LNCaP clone FGC (cell line): ENCODE measurements around the gene TTC39A.
A peak's percentile ranks its signal among the peaks of the same experiment; 100 is the strongest.

ENCODE experiments used
- DNase-seq: peaks from one replicate; pipeline ENCODE4 v3.0.0-alpha.2; 2011; ENCODE audit warnings: low read depth
- H3K4me3 ChIP-seq: 2 replicates; pipeline ENCODE4 v1.5.1; 2011; ENCODE audit warnings: mild to moderate bottlenecking, low read depth, low read length, control low read depth
- TF ChIP-seq, protein P1 (sequence below): IDR thresholded peaks from 2 replicates; pipeline ENCODE4 v1.5.1; 2012; ENCODE audit warnings: mild to moderate bottlenecking; ENCODE audit not compliant: control insufficient read depth, insufficient read depth; ENCODE audit errors: extremely low read depth

TTC39A gene

DNA sequence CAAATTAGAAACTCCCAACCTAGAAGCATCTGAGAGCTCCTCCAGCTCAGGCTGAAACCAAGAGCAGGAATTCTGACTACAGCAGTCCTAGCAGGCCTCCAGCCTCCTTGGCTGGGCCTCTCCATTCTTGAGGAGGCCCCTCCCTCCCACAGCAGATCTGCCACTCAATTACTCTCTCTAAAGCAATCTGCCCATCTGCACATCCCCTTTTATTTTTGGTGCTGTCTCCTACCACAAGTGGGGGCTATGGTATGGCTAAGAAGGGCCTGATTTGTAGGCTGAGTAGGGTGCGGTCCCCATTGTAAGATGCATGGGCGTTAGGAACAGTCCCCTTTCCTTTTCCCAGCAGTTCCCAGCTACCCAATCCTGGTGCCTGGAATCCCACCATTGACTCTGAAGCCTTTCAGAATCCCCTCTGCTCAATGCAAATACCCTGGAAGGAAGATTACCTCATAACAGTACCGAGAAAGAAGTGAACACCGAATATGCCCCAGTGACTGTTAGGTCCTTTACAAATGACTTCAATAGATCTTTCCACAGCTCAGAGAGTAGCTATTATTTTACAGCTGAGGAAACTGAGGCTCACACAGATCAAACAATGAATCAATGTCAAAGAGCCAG lies 11.6 kb upstream of the TTC39A start:
- no peak for DNase-seq
- no peak overlapping the region for H3K4me3 ChIP-seq
- TF ChIP-seq, protein P1, sequence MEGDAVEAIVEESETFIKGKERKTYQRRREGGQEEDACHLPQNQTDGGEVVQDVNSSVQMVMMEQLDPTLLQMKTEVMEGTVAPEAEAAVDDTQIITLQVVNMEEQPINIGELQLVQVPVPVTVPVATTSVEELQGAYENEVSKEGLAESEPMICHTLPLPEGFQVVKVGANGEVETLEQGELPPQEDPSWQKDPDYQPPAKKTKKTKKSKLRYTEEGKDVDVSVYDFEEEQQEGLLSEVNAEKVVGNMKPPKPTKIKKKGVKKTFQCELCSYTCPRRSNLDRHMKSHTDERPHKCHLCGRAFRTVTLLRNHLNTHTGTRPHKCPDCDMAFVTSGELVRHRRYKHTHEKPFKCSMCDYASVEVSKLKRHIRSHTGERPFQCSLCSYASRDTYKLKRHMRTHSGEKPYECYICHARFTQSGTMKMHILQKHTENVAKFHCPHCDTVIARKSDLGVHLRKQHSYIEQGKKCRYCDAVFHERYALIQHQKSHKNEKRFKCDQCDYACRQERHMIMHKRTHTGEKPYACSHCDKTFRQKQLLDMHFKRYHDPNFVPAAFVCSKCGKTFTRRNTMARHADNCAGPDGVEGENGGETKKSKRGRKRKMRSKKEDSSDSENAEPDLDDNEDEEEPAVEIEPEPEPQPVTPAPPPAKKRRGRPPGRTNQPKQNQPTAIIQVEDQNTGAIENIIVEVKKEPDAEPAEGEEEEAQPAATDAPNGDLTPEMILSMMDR = no peak

DNA sequence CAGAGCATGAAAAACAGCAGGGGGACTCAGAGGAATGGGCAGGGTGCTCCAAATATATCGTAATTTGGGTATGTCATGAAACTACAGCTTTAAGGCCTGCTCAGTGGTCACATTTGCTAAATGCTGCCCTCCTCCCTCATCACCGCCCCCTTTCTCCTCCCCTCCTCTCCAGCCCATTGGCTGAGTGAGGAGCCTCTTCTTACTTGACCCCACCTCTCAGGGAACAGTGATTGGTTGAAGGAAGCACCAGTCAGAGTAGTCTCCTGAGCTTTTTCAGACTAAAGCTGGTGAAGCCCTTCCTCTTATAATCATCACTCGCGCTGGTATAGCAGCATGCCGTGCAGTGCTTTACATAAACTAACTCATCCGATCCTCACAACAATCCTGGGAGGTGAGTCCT lies 10.0 kb upstream of the TTC39A start:
- no peak for DNase-seq
- TF ChIP-seq, protein P1 = no peak

DNA sequence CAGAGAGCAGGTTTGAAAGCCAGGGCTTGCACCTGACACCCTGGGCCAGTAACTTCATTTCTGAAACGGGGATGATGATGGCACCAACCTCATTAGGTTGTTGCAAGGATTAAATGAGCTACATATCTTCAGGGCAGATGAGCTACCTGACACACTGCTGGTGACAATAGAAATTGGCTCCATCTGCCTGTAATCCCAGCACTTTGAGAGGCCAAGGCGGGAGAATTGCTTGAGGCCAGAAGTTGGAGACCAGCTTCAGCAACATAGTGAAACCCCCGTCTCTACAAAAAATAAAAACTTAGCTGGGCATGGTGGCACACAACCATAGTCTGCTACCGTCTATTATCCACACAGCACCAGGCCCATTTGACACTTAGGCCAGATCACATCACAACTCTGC lies 6.3 kb upstream of the TTC39A start:
- TF ChIP-seq, protein P1 = no peak
- H3K4me3 ChIP-seq = no peak overlapping the region
- DNase-seq = no peak

More for the DNA sequence above, 10.0 kb upstream of the TTC39A start:
- no peak overlapping the region for H3K4me3 ChIP-seq

- no peak for DNase-seq
- TF ChIP-seq, protein P1 = no peak
- H3K4me3 ChIP-seq = no peak overlapping the region
Measured at GRCh38 chr1:51336004-51336403, 5.6 kb upstream of the TTC39A start.

DNA sequence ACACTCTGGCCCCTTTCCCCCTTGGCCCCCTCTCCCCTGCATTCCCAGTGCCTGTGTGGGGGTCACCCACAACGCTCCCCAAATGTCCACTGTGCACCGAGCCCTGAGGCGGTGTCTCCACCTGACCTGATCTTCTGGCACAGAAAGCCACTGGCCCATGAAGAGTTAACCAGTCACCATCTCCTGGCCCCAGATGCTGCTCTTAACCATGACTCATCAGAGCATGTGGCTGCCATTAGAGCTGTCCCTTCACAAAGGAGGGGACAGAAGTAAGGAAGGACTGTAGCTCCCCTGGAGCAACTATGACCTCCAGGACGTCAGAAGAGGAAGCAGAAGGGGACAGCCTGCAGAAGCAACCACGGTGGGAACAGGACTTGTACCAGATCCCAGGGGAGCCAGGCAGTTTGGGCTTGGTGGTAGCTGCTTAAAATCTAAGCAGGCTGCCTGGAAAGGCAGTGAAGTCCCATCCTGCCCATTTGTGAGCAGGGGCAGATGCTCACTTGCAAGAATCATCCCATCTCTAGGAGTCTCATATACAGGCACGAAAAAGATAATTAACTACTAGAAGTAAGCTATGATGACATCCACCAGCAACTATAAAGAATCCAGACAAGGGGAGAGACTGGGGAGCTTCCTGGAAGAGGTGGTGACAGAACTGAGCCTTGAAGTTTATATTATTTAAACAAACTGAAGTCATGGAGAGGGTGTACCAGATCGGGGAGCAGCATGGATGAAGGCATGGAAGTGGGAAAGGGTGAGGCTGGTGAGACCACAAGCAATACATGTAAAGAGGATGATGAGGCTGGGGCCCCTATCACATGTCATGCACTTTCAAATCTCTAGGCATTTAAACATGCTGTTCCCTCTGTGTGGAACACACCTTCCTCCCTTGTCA lies 1.1 kb upstream of the TTC39A start:
- TF ChIP-seq, protein P1 = no peak
- peak overlapping the region; percentile 52 for H3K4me3 ChIP-seq
- no peak for DNase-seq

DNA sequence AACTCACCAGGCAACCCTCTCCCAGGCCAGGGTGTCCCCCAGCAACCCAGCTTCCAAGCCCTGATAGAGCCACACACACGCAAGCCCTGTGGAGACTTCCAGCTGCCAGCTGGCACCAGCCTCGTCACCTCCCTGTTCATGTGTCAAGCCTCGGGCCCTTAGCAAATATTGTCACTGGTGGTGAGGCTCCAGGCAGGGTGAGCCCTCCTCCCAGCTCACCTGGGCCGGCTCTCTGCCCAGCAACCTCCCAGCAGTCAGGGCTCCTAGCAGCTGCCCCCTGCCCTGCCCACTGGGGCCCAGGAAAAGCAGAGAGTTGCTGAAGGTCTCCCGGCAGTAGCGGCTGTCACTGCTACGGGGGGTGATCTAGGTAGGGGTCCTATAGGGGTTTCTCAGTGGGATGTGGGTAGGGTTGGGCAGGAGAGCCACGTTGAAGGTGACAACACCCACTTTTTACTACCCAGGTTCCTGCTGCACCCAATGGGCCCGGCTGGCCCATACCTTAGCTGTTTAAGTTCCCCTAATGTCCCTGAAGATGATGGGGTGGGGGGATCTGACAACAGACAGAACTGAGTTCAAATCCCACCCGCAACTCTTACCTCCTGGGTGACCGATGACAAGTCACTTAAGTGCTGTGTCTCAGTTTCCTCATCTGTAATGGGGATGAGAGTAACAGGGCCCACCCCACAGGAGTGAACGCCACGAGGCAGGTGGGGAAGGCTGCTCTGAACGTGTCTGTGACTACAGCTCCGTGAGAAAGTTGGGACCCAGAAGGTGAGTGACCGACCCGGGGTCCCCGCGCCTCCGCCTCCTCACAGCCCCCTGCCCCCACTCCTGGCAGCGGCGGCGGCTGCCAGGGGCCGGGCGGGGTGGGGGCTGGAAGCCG lies 678 bp downstream of the TTC39A start:
- peak overlapping the region; percentile 48 for H3K4me3 ChIP-seq
- peak; percentile 96 for DNase-seq
- TF ChIP-seq, protein P1 = no peak
